ENCODE results near the gene TEX48.

Gene TEX48

DNA sequence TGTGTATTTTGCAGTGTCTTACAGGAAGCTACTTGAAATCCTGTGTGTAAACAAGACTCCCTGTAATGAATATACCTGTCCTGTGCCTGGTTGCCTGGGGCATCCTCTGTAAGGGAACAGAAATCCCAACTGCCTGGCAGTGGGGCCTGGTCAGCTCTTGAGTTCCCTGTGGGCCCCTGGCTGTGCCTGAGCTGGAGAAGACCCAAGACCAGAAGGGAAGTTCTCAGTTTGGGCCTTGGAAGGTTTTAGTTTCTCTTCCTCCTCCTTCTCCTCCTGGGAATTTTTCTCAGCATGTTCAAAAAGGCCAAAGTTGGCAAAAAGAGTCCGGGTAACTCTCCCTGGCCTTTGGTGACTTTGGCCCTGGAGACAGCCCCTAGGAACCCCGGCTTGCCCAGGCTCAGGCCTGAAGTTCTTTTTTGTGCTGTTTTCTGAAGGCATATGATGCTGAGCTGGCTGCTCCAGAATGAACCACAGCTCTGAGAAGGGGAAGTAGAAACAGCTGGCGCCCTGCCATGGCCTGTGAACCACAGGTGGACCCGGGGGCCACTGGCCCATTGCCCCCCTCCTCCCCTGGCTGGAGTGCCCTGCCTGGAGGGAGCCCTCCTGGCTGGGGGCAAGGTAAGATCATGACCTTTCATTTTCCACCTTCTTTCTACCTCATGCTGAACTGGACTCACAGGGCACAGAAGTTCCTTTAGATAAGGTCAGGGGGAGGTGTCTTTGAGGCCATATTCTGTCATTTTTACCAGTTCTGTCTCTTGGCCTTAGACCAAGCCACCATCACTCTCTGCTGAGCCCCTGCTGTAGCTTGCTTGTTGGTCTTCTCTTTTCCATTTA is 65.1 kb downstream of the TEX48 start:
- DNase-seq = peak; percentile 72

All from GF-D8 (cell line).